Neural crest cell (in vitro differentiated cells): Measurements from ENCODE around the gene INTS11. TPM values are rescaled to one million over a fixed set of nuclear protein-coding genes. Genes with fewer than 3 reads are reported as not detected.

Experiments
- DNase-seq: peaks from one replicate; pipeline ENCODE4 v3.0.0; 2021; ENCODE audit warnings: low read depth, mixed read lengths, low spot score
- H3K27ac Mint-ChIP-seq: one replicate; pipeline ENCODE4 v1.8.0; 2021; ENCODE audit warnings: mild to moderate bottlenecking, mixed read lengths; ENCODE audit not compliant: unreplicated experiment
- H3K27me3 Mint-ChIP-seq: 2 replicates; pipeline ENCODE4 v1.8.0; 2021; ENCODE audit warnings: low read depth, mild to moderate bottlenecking, mixed read lengths
- H3K36me3 Mint-ChIP-seq: 2 replicates; pipeline ENCODE4 v1.8.0; 2021; ENCODE audit warnings: low read depth, mild to moderate bottlenecking, mixed read lengths
- H3K4me1 Mint-ChIP-seq: 2 replicates; pipeline ENCODE4 v1.8.0; 2021; ENCODE audit warnings: mixed read lengths
- H3K4me3 Mint-ChIP-seq: one replicate; pipeline ENCODE4 v1.8.0; 2021; ENCODE audit warnings: mild to moderate bottlenecking, mixed read lengths
- H3K9me3 Mint-ChIP-seq: 2 replicates; pipeline ENCODE4 v1.8.0; 2021; ENCODE audit warnings: mixed read lengths
- total RNA-seq: library from RNA; stranded (reverse); gene quantifications from 2 replicates; pipeline ENCODE4 v1.2.1, GENCODE V29; 2021
- TF ChIP-seq, protein P1 (sequence below): fragments of 200-600 bp; sonication (generic); conservative IDR thresholded peaks from 2 replicates; pipeline ENCODE4 v1.5.0; 2021; ENCODE audit warnings: antibody characterized with exemption, mild to moderate bottlenecking

Gene INTS11
- total RNA-seq, 1 donor from 2014 or later: 160 TPM

DNA sequence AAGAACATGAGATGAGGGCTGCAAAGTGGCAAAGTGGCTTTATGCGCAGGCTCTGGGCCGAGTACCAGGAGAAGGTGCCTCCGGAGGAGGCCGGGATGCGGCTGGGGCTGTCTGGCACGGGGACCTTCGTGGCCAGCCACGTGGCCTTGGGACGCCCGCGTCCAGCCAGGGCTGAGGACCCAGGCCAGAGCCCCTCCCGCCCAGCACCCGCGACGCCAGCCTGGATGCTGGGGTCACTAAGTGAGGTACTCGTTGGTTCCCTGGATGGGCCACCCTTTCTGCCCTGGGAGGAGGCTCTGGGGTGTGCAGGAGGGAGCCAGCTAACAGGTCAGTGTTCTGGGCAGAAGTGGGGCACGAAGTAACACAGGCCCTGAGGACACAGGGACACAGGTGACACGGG, 31.6 kb downstream of the INTS11 start:
- H3K9me3 Mint-ChIP-seq: no peaks in the 10 kb centered on the region
- no peak for DNase-seq
- H3K27ac Mint-ChIP-seq: no peak overlapping the region
- no peaks in the 10 kb centered on the region for H3K4me1 Mint-ChIP-seq
- TF ChIP-seq, protein P1, sequence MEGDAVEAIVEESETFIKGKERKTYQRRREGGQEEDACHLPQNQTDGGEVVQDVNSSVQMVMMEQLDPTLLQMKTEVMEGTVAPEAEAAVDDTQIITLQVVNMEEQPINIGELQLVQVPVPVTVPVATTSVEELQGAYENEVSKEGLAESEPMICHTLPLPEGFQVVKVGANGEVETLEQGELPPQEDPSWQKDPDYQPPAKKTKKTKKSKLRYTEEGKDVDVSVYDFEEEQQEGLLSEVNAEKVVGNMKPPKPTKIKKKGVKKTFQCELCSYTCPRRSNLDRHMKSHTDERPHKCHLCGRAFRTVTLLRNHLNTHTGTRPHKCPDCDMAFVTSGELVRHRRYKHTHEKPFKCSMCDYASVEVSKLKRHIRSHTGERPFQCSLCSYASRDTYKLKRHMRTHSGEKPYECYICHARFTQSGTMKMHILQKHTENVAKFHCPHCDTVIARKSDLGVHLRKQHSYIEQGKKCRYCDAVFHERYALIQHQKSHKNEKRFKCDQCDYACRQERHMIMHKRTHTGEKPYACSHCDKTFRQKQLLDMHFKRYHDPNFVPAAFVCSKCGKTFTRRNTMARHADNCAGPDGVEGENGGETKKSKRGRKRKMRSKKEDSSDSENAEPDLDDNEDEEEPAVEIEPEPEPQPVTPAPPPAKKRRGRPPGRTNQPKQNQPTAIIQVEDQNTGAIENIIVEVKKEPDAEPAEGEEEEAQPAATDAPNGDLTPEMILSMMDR: no peak
- H3K36me3 Mint-ChIP-seq: no peaks in the 10 kb centered on the region
- H3K4me3 Mint-ChIP-seq: no peak overlapping the region
- peaks cover 2% of the 10 kb centered on the region for H3K27me3 Mint-ChIP-seq

- Mint-ChIP-seq H3K27ac (no peak overlapping the region), H3K27me3 (peaks cover 2% of the 10 kb centered on the region)
Measured at GRCh38 chr1:1292442-1292779, 32.0 kb downstream of the INTS11 start.

GRCh38 chr1:1291548-1292441, 32.7 kb downstream of the INTS11 start:
- peak overlapping the region; percentile 47 for H3K4me3 Mint-ChIP-seq

More at GRCh38 chr1:1292442-1292779, 32.0 kb downstream of the INTS11 start:
- peak overlapping the region; percentile 47 for H3K4me3 Mint-ChIP-seq
- no peaks in the 10 kb centered on the region for H3K36me3 Mint-ChIP-seq
- no peaks in the 10 kb centered on the region for H3K4me1 Mint-ChIP-seq
- H3K9me3 Mint-ChIP-seq: no peaks in the 10 kb centered on the region
- TF ChIP-seq, protein P1: no peak
- DNase-seq: no peak

DNA sequence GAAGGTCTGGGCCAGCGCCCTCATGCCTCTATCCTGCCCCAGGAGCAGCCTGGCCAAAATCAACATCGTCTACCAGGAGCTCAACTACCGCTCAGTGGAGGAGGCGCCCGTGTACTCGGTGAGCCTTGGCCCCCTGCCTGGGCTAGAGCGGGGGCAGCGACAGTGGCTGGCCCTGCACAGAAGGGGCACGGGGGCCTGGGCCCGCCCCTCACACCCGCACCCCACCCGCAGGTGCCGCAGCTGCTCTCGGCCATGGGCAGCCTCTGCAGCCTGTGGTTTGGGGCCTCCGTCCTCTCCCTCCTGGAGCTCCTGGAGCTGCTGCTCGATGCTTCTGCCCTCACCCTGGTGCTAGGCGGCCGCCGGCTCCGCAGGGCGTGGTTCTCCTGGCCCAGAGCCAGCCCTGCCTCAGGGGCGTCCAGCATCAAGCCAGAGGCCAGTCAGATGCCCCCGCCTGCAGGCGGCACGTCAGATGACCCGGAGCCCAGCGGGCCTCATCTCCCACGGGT, 33.4 kb downstream of the INTS11 start:
- Mint-ChIP-seq H3K4me3 (no peak overlapping the region), H3K27me3 (peaks cover 2% of the 10 kb centered on the region), H3K4me1 (no peaks in the 10 kb centered on the region), H3K9me3 (no peaks in the 10 kb centered on the region), H3K36me3 (no peaks in the 10 kb centered on the region), H3K27ac (no peak overlapping the region)
- TF ChIP-seq, protein P1: no peak
- no peak for DNase-seq

More at GRCh38 chr1:1291548-1292441, 32.7 kb downstream of the INTS11 start:
- Mint-ChIP-seq H3K27me3 (peaks cover 2% of the 10 kb centered on the region), H3K36me3 (no peaks in the 10 kb centered on the region), H3K27ac (no peak overlapping the region), H3K9me3 (no peaks in the 10 kb centered on the region), H3K4me1 (no peaks in the 10 kb centered on the region)
- DNase-seq: peak; percentile 64
- TF ChIP-seq, protein P1: peak; percentile 74

- Mint-ChIP-seq H3K27ac (no peak overlapping the region), H3K36me3 (no peaks in the 10 kb centered on the region), H3K27me3 (peaks cover 2% of the 10 kb centered on the region), H3K4me3 (peak overlapping the region; percentile 64), H3K9me3 (no peaks in the 10 kb centered on the region), H3K4me1 (no peaks in the 10 kb centered on the region)
- TF ChIP-seq, protein P1: peak; percentile 65
- peak; percentile 78 for DNase-seq
Measured at GRCh38 chr1:1290238-1290731, 34.2 kb downstream of the INTS11 start.
